HCT116 (cell line): Measurements from ENCODE around the gene SPG11. TPM values are rescaled to one million over a fixed set of nuclear protein-coding genes. Genes with fewer than 3 reads are reported as not detected.

Experiments
- ATAC-seq: fragments of 200-7000 bp; cut with Tn5 transposase; 2 replicates; pipeline ENCODE4 v1.9.1; 2020; ENCODE audit warnings: mild to moderate bottlenecking, moderate library complexity
- BruUV-seq: library from RNA; stranded (reverse); fragments of 400-500 nt; replicated peaks from 2 replicates; lab custom pipeline; 2021; lab: Mats Ljungman, UMichigan
- CTCF ChIA-PET: fragments of 300-600 bp; sonication (Branson Sonifier 250); formaldehyde crosslinking; loops from one replicate; lab custom pipeline; 2021; ENCODE audit warnings: antibody characterized with exemption; lab: Charles Lee
- POLR2A ChIA-PET: fragments of 300-600, 350-600 bp; sonication (Branson Sonifier 250); formaldehyde crosslinking; loops from one replicate; lab custom pipeline; 2021; ENCODE audit warnings: antibody characterized with exemption; lab: Charles Lee
- RAD21 ChIA-PET, 2 experiments: fragments of 300-600 bp; sonication (Branson Sonifier 250); formaldehyde crosslinking; loops; one replicate each; lab custom pipeline; 2023; ENCODE audit warnings: low total read pairs in 2 of 2; ENCODE audit not compliant: uncharacterized antibody in 2 of 2, unreplicated experiment in 2 of 2, low non-redundant PET in 1 of 2; lab: Charles Lee
- DNase-seq: peaks from one replicate; pipeline ENCODE4 v3.0.0-alpha.2; 2010; ENCODE audit warnings: low read depth, low spot score
- H2AFZ ChIP-seq: fragments of 200-600 bp; shearing (Covaris generic), sonication (generic); 2 replicates; pipeline ENCODE4 v1.6.1; 2017; ENCODE audit warnings: low read depth, mixed run types, mixed read lengths, antibody characterized with exemption, low read length; ENCODE audit not compliant: poor library complexity, severe bottlenecking
- H3K27ac ChIP-seq: 2 replicates; pipeline ENCODE4 v1.5.1; 2012; ENCODE audit warnings: low read depth, low read length
- H3K27me3 ChIP-seq: fragments of 200-600 bp; sonication (generic); 2 replicates; pipeline ENCODE4 v1.6.1; 2016; ENCODE audit warnings: mixed run types, low read length, mixed read lengths; ENCODE audit not compliant: insufficient read depth
- H3K36me3 ChIP-seq, 2 experiments: fragments of 200-500 bp in 1 of 2; fragments of 200-600 bp in 1 of 2; sonication (Bioruptor generic) in 1 of 2; sonication (generic) in 1 of 2; 2 replicates each; pipeline versions ENCODE4 v1.5.1 to v1.6.1; 2014 to 2016; ENCODE audit warnings: low read length in 2 of 2, inconsistent platforms in 1 of 2, mixed read lengths in 1 of 2, mixed run types in 1 of 2; ENCODE audit not compliant: insufficient read depth in 2 of 2, control insufficient read depth in 1 of 2
- H3K4me1 ChIP-seq, 2 experiments: fragments of 200-600 bp in 1 of 2; sonication (generic) in 1 of 2; 2 replicates each; pipeline versions ENCODE4 v1.5.1 to v1.6.1; 2012 to 2017; ENCODE audit warnings: low read length in 2 of 2, inconsistent platforms in 1 of 2, mild to moderate bottlenecking in 1 of 2, mixed read lengths in 1 of 2, mixed run types in 1 of 2, moderate library complexity in 1 of 2; ENCODE audit not compliant: insufficient read depth in 2 of 2, control insufficient read depth in 1 of 2
- H3K4me2 ChIP-seq: fragments of 200-600 bp; sonication (generic); 2 replicates; pipeline ENCODE4 v1.6.1; 2017; ENCODE audit warnings: mixed run types, low read length, mixed read lengths
- H3K4me3 ChIP-seq, 2 experiments: fragments of 200-600 bp in 1 of 2; sonication (generic) in 1 of 2; replicated peaks in 1 of 2; 2 replicates each; pipeline ENCODE4 v1.5.1; 2011 to 2016; ENCODE audit warnings: low read length in 2 of 2, control low read depth in 1 of 2, low read depth in 1 of 2, mild to moderate bottlenecking in 1 of 2, mixed read lengths in 1 of 2, mixed run types in 1 of 2
- H3K79me2 ChIP-seq: fragments of 200-600 bp; sonication (generic); 2 replicates; pipeline ENCODE4 v1.6.1; 2017; ENCODE audit warnings: mild to moderate bottlenecking, mixed run types, low read length, moderate library complexity, mixed read lengths; ENCODE audit not compliant: insufficient read depth
- H3K9ac ChIP-seq: fragments of 200-600 bp; sonication (generic); 2 replicates; pipeline ENCODE4 v1.6.1; 2016; ENCODE audit warnings: low read length, mixed read lengths
- H3K9me2 ChIP-seq: fragments of 200-600 bp; sonication (generic), shearing (Covaris generic); 2 replicates; pipeline ENCODE4 v1.6.1; 2017; ENCODE audit warnings: mixed run types, mild to moderate bottlenecking, moderate library complexity; ENCODE audit not compliant: insufficient read depth
- H3K9me3 ChIP-seq, 2 experiments: fragments of 200-500 bp in 1 of 2; fragments of 200-600 bp in 1 of 2; sonication (Bioruptor generic) in 1 of 2; sonication (generic) in 1 of 2; 2 replicates each; pipeline ENCODE4 v1.6.1; 2014 to 2017; ENCODE audit warnings: low read length in 2 of 2, mixed read lengths in 2 of 2, inconsistent platforms in 1 of 2, low read depth in 1 of 2, mild to moderate bottlenecking in 1 of 2, mixed run types in 1 of 2, moderate library complexity in 1 of 2; ENCODE audit not compliant: control insufficient read depth in 1 of 2, insufficient read depth in 1 of 2
- H4K20me1 ChIP-seq: fragments of 200-600 bp; sonication (generic), shearing (Covaris generic); 2 replicates; pipeline ENCODE4 v1.6.1; 2017; ENCODE audit warnings: mixed run types, mild to moderate bottlenecking, moderate library complexity; ENCODE audit not compliant: insufficient read depth
- EGR1 ChIP-seq: IDR thresholded peaks from 2 replicates; pipeline ENCODE4 v1.6.1; 2012; ENCODE audit warnings: low read depth
- ELF1 ChIP-seq: IDR thresholded peaks from 2 replicates; pipeline ENCODE4 v1.6.1; 2012; ENCODE audit warnings: low read depth, borderline replicate concordance
- EZH2 ChIP-seq: fragments of 200-600 bp; sonication (generic); IDR thresholded peaks from 2 replicates; pipeline ENCODE4 v1.6.1; 2017; ENCODE audit warnings: antibody characterized with exemption, mixed run types
- EZH2phosphoT487 ChIP-seq: fragments of 200-600 bp; IDR thresholded peaks from 2 replicates; pipeline ENCODE4 v1.6.1; 2018; ENCODE audit warnings: antibody characterized with exemption, borderline replicate concordance
- FOSL1 ChIP-seq: IDR thresholded peaks from 2 replicates; pipeline ENCODE4 v1.6.1; 2012; ENCODE audit warnings: low read depth
- JUND ChIP-seq: IDR thresholded peaks from 2 replicates; pipeline ENCODE4 v1.6.1; 2012
- POLR2A ChIP-seq: IDR thresholded peaks from 2 replicates; pipeline ENCODE4 v1.7.0; 2011; ENCODE audit warnings: borderline replicate concordance; ENCODE audit not compliant: insufficient read depth, insufficient read length; ENCODE audit errors: extremely low read depth
- RAD21 ChIP-seq: IDR thresholded peaks from 2 replicates; pipeline ENCODE4 v1.6.1; 2012; ENCODE audit warnings: low read depth, mild to moderate bottlenecking
- SP1 ChIP-seq: IDR thresholded peaks from 2 replicates; pipeline ENCODE4 v1.6.1; 2012; ENCODE audit warnings: low read depth
- SRF ChIP-seq: IDR thresholded peaks from 2 replicates; pipeline ENCODE4 v1.6.1; 2012; ENCODE audit warnings: low read depth
- TCF7L2 ChIP-seq: IDR thresholded peaks from 2 replicates; pipeline ENCODE4 v1.7.0; 2011; ENCODE audit warnings: borderline replicate concordance, inconsistent platforms; ENCODE audit not compliant: insufficient read depth, insufficient read length; ENCODE audit errors: extremely low read depth
- YY1 ChIP-seq: IDR thresholded peaks from 2 replicates; pipeline ENCODE4 v1.6.1; 2011; ENCODE audit warnings: low read length, low read depth, moderate library complexity, mild to moderate bottlenecking; ENCODE audit not compliant: insufficient replicate concordance; ENCODE audit errors: extremely low read depth
- ZFX ChIP-seq: fragments of 450-650 bp; IDR thresholded peaks from 2 replicates; pipeline ENCODE4 v1.6.1; 2017
- ZNF274 ChIP-seq: fragments of 200-500 bp; sonication (Bioruptor generic); IDR thresholded peaks from 2 replicates; pipeline ENCODE4 v1.6.1; 2014; ENCODE audit warnings: mild to moderate bottlenecking, low read depth, low read length, inconsistent platforms
- intact Hi-C: fragments of 100-400 bp; cut with micrococcal nuclease; formaldehyde crosslinking; loops from 2 replicates; pipeline ENCODE4 v1.10.0; 2022
- total RNA-seq: library from RNA; stranded (reverse); gene quantifications from one replicate; pipeline ENCODE4 v1.2.1, GENCODE V29; 2021; ENCODE audit not compliant: unreplicated experiment
- TF ChIP-seq, protein P1 (sequence below), 3 experiments: fragments of 200-600 bp in 1 of 3; sonication (generic) in 1 of 3; IDR thresholded peaks in 2 of 3; conservative IDR thresholded peaks in 1 of 3; 2 replicates each; pipeline ENCODE4 v1.5.1; 2012 to 2017; ENCODE audit warnings: low read depth in 2 of 3, low read length in 2 of 3, antibody characterized with exemption in 1 of 3, borderline replicate concordance in 1 of 3, control low read depth in 1 of 3, mild to moderate bottlenecking in 1 of 3, mixed read lengths in 1 of 3, mixed run types in 1 of 3, moderate library complexity in 1 of 3; ENCODE audit not compliant: insufficient read depth in 1 of 3
- TF ChIP-seq, protein P2 (sequence below): IDR thresholded peaks from 2 replicates; pipeline ENCODE4 v1.6.1; 2012
- TF ChIP-seq, protein P3 (sequence below): IDR thresholded peaks from 2 replicates; pipeline ENCODE4 v1.6.1; 2012; ENCODE audit warnings: low read depth
- TF ChIP-seq, protein P4 (sequence below): IDR thresholded peaks from 2 replicates; pipeline ENCODE4 v1.6.1; 2012
- TF ChIP-seq, protein P5 (sequence below): IDR thresholded peaks from 2 replicates; pipeline ENCODE4 v1.6.1; 2011; ENCODE audit warnings: mild to moderate bottlenecking, low read length, moderate library complexity; ENCODE audit not compliant: insufficient replicate concordance; ENCODE audit errors: extremely low read depth

The SPG11 gene
- total RNA-seq, 1 experiment from 2014 or later = 34.8 TPM

DNA sequence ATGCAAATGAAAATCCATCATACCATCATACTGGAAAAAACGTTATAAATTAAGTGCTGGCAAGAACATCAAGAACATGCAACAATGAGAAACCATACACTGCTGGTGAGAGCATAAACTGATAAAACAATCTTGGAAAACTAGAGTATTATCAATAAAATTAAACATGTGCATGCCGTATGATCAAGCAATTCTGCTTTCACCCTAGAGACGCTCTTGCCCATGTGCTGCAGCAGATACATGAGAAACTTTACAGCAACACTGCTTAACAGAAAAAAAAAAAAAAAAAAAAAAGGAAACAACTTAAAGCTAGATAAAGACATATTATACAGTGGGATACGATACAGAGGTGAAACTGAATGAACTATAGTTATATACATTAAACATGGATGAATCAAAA lies 21.8 kb downstream of the SPG11 start:
- ATAC-seq (no peak), DNase-seq (no peak)
- no peak overlapping the region for H3K4me3 ChIP-seq
- peaks cover under 1 to 21% of the 10 kb centered on the region in 2 experiments; a peak in 3 of 4 replicates for H3K36me3 ChIP-seq
- ChIA-PET POLR2A (no interaction called here), RAD21 (no interaction called here), CTCF (no interaction called here)
- H3K9ac ChIP-seq = no peak overlapping the region
- H4K20me1 ChIP-seq = no peaks in the 10 kb centered on the region; the same call in 1 of the 2 replicates
- H3K27me3 ChIP-seq = no peaks in the 10 kb centered on the region
- no peaks in the 10 kb centered on the region for H3K9me2 ChIP-seq
- H3K9me3 ChIP-seq = no peaks in the 10 kb centered on the region
- H3K4me2 ChIP-seq = no peak overlapping the region
- H3K4me1 ChIP-seq = no peaks in the 10 kb centered on the region
- intact Hi-C loops = no loop called here
- no TSS peak for BruUV-seq
- H3K79me2 ChIP-seq = peaks cover 32% of the 10 kb centered on the region
- TF ChIP-seq, protein P1, sequence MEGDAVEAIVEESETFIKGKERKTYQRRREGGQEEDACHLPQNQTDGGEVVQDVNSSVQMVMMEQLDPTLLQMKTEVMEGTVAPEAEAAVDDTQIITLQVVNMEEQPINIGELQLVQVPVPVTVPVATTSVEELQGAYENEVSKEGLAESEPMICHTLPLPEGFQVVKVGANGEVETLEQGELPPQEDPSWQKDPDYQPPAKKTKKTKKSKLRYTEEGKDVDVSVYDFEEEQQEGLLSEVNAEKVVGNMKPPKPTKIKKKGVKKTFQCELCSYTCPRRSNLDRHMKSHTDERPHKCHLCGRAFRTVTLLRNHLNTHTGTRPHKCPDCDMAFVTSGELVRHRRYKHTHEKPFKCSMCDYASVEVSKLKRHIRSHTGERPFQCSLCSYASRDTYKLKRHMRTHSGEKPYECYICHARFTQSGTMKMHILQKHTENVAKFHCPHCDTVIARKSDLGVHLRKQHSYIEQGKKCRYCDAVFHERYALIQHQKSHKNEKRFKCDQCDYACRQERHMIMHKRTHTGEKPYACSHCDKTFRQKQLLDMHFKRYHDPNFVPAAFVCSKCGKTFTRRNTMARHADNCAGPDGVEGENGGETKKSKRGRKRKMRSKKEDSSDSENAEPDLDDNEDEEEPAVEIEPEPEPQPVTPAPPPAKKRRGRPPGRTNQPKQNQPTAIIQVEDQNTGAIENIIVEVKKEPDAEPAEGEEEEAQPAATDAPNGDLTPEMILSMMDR (IDR thresholded peaks at IDR 0.05 in 2 of 3, conservative IDR thresholded peaks at IDR 0.05 in 1 of 3; ENCODE audit: borderline replicate concordance in 1 of 3, insufficient read depth in 1 of 3, low read depth in 2 of 3, low read length in 2 of 3) = no peak
- TF ChIP-seq EZH2 = no peak
- TF ChIP-seq ZFX = no peak
- TF ChIP-seq TCF7L2 = no peak
- TF ChIP-seq EZH2phosphoT487 = no peak
- TF ChIP-seq JUND = no peak
- no peak for TF ChIP-seq SRF
- TF ChIP-seq EGR1 = no peak
- TF ChIP-seq YY1 = no peak
- TF ChIP-seq, protein P2, sequence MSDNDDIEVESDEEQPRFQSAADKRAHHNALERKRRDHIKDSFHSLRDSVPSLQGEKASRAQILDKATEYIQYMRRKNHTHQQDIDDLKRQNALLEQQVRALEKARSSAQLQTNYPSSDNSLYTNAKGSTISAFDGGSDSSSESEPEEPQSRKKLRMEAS = no peak
- TF ChIP-seq, protein P3, sequence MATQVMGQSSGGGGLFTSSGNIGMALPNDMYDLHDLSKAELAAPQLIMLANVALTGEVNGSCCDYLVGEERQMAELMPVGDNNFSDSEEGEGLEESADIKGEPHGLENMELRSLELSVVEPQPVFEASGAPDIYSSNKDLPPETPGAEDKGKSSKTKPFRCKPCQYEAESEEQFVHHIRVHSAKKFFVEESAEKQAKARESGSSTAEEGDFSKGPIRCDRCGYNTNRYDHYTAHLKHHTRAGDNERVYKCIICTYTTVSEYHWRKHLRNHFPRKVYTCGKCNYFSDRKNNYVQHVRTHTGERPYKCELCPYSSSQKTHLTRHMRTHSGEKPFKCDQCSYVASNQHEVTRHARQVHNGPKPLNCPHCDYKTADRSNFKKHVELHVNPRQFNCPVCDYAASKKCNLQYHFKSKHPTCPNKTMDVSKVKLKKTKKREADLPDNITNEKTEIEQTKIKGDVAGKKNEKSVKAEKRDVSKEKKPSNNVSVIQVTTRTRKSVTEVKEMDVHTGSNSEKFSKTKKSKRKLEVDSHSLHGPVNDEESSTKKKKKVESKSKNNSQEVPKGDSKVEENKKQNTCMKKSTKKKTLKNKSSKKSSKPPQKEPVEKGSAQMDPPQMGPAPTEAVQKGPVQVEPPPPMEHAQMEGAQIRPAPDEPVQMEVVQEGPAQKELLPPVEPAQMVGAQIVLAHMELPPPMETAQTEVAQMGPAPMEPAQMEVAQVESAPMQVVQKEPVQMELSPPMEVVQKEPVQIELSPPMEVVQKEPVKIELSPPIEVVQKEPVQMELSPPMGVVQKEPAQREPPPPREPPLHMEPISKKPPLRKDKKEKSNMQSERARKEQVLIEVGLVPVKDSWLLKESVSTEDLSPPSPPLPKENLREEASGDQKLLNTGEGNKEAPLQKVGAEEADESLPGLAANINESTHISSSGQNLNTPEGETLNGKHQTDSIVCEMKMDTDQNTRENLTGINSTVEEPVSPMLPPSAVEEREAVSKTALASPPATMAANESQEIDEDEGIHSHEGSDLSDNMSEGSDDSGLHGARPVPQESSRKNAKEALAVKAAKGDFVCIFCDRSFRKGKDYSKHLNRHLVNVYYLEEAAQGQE = no peak
- no peak for TF ChIP-seq ZNF274
- no peak for TF ChIP-seq SP1
- no peak for TF ChIP-seq RAD21
- TF ChIP-seq ELF1 = no peak
- no peak for TF ChIP-seq FOSL1
- TF ChIP-seq POLR2A = no peak
- TF ChIP-seq, protein P4, sequence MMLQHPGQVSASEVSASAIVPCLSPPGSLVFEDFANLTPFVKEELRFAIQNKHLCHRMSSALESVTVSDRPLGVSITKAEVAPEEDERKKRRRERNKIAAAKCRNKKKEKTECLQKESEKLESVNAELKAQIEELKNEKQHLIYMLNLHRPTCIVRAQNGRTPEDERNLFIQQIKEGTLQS = no peak
- TF ChIP-seq, protein P5, sequence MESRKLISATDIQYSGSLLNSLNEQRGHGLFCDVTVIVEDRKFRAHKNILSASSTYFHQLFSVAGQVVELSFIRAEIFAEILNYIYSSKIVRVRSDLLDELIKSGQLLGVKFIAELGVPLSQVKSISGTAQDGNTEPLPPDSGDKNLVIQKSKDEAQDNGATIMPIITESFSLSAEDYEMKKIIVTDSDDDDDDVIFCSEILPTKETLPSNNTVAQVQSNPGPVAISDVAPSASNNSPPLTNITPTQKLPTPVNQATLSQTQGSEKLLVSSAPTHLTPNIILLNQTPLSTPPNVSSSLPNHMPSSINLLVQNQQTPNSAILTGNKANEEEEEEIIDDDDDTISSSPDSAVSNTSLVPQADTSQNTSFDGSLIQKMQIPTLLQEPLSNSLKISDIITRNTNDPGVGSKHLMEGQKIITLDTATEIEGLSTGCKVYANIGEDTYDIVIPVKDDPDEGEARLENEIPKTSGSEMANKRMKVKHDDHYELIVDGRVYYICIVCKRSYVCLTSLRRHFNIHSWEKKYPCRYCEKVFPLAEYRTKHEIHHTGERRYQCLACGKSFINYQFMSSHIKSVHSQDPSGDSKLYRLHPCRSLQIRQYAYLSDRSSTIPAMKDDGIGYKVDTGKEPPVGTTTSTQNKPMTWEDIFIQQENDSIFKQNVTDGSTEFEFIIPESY = no peak
- H2AFZ ChIP-seq = no peak overlapping the region
- no peak overlapping the region for H3K27ac ChIP-seq
